HepG2 (cell line): ENCODE data around the gene CADPS2. TPM values are rescaled to one million over a fixed set of nuclear protein-coding genes. Genes with fewer than 3 reads are reported as not detected.

ENCODE experiments used
- ERF ChIP-seq: IDR thresholded peaks from 2 replicates; pipeline ENCODE4 v1.6.1; 2018; ENCODE audit warnings: missing biosample characterization, missing genetic modification reagents
- GATAD2A ChIP-seq: IDR thresholded peaks from 2 replicates; pipeline ENCODE4 v1.6.1; 2016
- HNRNPLL ChIP-seq: fragments of 200-400 bp; formaldehyde crosslinking; IDR thresholded peaks from 2 replicates; pipeline ENCODE4 v1.6.1; 2017; ENCODE audit warnings: mild to moderate bottlenecking, low read depth, low read length; ENCODE audit not compliant: poor library complexity, severe bottlenecking
- ISL2 ChIP-seq: sonication (generic); formaldehyde crosslinking; IDR thresholded peaks from 2 replicates; pipeline ENCODE4 v1.5.0; 2020; ENCODE audit warnings: missing genetic modification reagents
- MTF2 ChIP-seq: sonication (generic); formaldehyde crosslinking; IDR thresholded peaks from 2 replicates; pipeline ENCODE4 v1.5.0; 2020; ENCODE audit warnings: missing genetic modification reagents, borderline replicate concordance
- NFKB2 ChIP-seq: sonication (generic); formaldehyde crosslinking; IDR thresholded peaks from 2 replicates; pipeline ENCODE4 v1.4.0; 2020; ENCODE audit warnings: missing genetic modification reagents, borderline replicate concordance
- NR2C2 ChIP-seq: sonication (generic); formaldehyde crosslinking; IDR thresholded peaks from 2 replicates; pipeline ENCODE4 v1.4.0; 2020; ENCODE audit warnings: missing genetic modification reagents, mild to moderate bottlenecking, moderate library complexity, borderline replicate concordance
- RBAK ChIP-seq: sonication (generic); formaldehyde crosslinking; IDR thresholded peaks from 2 replicates; pipeline ENCODE4 v1.5.1; 2020; ENCODE audit warnings: mild to moderate bottlenecking, missing genetic modification reagents
- RNF2 ChIP-seq: fragments of 450-650 bp; conservative IDR thresholded peaks from 2 replicates; pipeline ENCODE4 v1.6.1; 2016; ENCODE audit warnings: low read depth
- YEATS4 ChIP-seq: sonication (generic); formaldehyde crosslinking; IDR thresholded peaks from 2 replicates; pipeline ENCODE4 v1.4.0; 2020; ENCODE audit warnings: missing genetic modification reagents, borderline replicate concordance
- ZBTB7A ChIP-seq: sonication (generic); formaldehyde crosslinking; IDR thresholded peaks from 2 replicates; pipeline ENCODE4 v1.8.0; 2022; ENCODE audit warnings: mild to moderate bottlenecking, missing genetic modification reagents
- ZMAT3 ChIP-seq: sonication (generic); formaldehyde crosslinking; conservative IDR thresholded peaks from 2 replicates; pipeline ENCODE4 v1.7.0; 2021; ENCODE audit warnings: missing genetic modification reagents
- ZNF563 ChIP-seq: sonication (generic); formaldehyde crosslinking; IDR thresholded peaks from 2 replicates; pipeline ENCODE4 v1.8.0; 2022; ENCODE audit warnings: mild to moderate bottlenecking, moderate library complexity, missing genetic modification reagents
- ZNF670 ChIP-seq: sonication (generic); formaldehyde crosslinking; IDR thresholded peaks from 2 replicates; pipeline ENCODE4 v1.8.0; 2022; ENCODE audit warnings: mild to moderate bottlenecking, missing genetic modification reagents, borderline replicate concordance
- ZSCAN20 ChIP-seq: sonication (generic); formaldehyde crosslinking; IDR thresholded peaks from 2 replicates; pipeline ENCODE4 v1.4.0; 2020; ENCODE audit warnings: missing genetic modification reagents, mild to moderate bottlenecking, borderline replicate concordance
- polyA plus RNA-seq, 8 experiments: library from polyadenylated mRNA; depleted of rRNA in 3 of 8; stranded (reverse) in 7 of 8; unstranded in 1 of 8; fragments of >200 nt; fragmentation: Illumina TruSeq in 4 of 8; extraction: Trizol in 4 of 8; gene quantifications; 2 replicates each; pipeline versions ENCODE4 v1.2.1 to v1.2.3, GENCODE V29; 2011 to 2016; ENCODE audit warnings: low read depth in 4 of 8, missing spikeins in 1 of 8, mixed read lengths in 1 of 8; ENCODE audit not compliant: insufficient read depth in 1 of 8
- total RNA-seq, 5 experiments: library from RNA; depleted of rRNA; stranded (reverse); fragments of >200 nt; fragmentation: Illumina TruSeq; extraction: Trizol; gene quantifications; 2 replicates each; pipeline ENCODE4 v1.2.3, GENCODE V29; 2016; ENCODE audit warnings: low read depth in 1 of 5
- TF ChIP-seq, protein P1 (sequence below): sonication (generic); formaldehyde crosslinking; IDR thresholded peaks from 2 replicates; pipeline ENCODE4 v1.5.0; 2020; ENCODE audit warnings: mild to moderate bottlenecking, missing genetic modification reagents, borderline replicate concordance

The CADPS2 gene
- total and polyA plus RNA-seq, 2 of the 13 experiments (the other 11 are each of a cell fraction or from before 2014, with no cell fraction given), result 17.6 to 43.8 TPM

- TF ChIP-seq ZNF563 (CRISPR knock-in tag), result peak; percentile 71; the same call in 1 of the 2 replicates
- no peak for TF ChIP-seq ZBTB7A (CRISPR knock-in tag)
- peak; percentile 88 for TF ChIP-seq HNRNPLL
- TF ChIP-seq YEATS4 (CRISPR knock-in tag), result peak; percentile 49; the same call in 1 of the 2 replicates
- no peak for TF ChIP-seq RBAK
- TF ChIP-seq MTF2 (CRISPR knock-in tag), result peak; percentile 20; the same call in 1 of the 2 replicates
- TF ChIP-seq, protein P1, sequence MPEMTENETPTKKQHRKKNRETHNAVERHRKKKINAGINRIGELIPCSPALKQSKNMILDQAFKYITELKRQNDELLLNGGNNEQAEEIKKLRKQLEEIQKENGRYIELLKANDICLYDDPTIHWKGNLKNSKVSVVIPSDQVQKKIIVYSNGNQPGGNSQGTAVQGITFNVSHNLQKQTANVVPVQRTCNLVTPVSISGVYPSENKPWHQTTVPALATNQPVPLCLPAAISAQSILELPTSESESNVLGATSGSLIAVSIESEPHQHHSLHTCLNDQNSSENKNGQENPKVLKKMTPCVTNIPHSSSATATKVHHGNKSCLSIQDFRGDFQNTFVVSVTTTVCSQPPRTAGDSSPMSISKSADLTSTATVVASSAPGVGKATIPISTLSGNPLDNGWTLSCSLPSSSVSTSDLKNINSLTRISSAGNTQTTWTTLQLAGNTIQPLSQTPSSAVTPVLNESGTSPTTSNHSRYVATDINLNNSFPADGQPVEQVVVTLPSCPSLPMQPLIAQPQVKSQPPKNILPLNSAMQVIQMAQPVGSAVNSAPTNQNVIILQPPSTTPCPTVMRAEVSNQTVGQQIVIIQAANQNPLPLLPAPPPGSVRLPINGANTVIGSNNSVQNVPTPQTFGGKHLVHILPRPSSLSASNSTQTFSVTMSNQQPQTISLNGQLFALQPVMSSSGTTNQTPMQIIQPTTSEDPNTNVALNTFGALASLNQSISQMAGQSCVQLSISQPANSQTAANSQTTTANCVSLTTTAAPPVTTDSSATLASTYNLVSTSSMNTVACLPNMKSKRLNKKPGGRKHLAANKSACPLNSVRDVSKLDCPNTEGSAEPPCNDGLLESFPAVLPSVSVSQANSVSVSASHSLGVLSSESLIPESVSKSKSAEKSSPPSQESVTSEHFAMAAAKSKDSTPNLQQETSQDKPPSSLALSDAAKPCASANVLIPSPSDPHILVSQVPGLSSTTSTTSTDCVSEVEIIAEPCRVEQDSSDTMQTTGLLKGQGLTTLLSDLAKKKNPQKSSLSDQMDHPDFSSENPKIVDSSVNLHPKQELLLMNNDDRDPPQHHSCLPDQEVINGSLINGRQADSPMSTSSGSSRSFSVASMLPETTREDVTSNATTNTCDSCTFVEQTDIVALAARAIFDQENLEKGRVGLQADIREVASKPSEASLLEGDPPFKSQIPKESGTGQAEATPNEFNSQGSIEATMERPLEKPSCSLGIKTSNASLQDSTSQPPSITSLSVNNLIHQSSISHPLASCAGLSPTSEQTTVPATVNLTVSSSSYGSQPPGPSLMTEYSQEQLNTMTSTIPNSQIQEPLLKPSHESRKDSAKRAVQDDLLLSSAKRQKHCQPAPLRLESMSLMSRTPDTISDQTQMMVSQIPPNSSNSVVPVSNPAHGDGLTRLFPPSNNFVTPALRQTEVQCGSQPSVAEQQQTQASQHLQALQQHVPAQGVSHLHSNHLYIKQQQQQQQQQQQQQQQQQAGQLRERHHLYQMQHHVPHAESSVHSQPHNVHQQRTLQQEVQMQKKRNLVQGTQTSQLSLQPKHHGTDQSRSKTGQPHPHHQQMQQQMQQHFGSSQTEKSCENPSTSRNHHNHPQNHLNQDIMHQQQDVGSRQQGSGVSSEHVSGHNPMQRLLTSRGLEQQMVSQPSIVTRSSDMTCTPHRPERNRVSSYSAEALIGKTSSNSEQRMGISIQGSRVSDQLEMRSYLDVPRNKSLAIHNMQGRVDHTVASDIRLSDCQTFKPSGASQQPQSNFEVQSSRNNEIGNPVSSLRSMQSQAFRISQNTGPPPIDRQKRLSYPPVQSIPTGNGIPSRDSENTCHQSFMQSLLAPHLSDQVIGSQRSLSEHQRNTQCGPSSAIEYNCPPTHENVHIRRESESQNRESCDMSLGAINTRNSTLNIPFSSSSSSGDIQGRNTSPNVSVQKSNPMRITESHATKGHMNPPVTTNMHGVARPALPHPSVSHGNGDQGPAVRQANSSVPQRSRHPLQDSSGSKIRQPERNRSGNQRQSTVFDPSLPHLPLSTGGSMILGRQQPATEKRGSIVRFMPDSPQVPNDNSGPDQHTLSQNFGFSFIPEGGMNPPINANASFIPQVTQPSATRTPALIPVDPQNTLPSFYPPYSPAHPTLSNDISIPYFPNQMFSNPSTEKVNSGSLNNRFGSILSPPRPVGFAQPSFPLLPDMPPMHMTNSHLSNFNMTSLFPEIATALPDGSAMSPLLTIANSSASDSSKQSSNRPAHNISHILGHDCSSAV (CRISPR knock-in tag), result no peak
- 0 out of 2 replicates have a peak, but pooled peaks have one; percentile 47 for TF ChIP-seq NR2C2 (CRISPR knock-in tag)
- TF ChIP-seq ZSCAN20, result peak; percentile 81
- peak; percentile 56; the same call in 1 of the 2 replicates for TF ChIP-seq RNF2
- peak; percentile 28; the same call in 1 of the 2 replicates for TF ChIP-seq ISL2 (CRISPR knock-in tag)
- 0 out of 2 replicates have a peak, but pooled peaks have one; percentile 34 for TF ChIP-seq ERF
- TF ChIP-seq ZNF670 (CRISPR knock-in tag), result 0 out of 2 replicates have a peak, but pooled peaks have one; percentile 32
- peak; percentile 92; the same call in 1 of the 2 replicates for TF ChIP-seq NFKB2 (CRISPR knock-in tag)
- peak; percentile 60; the same call in 1 of the 2 replicates for TF ChIP-seq ZMAT3 (CRISPR knock-in tag)
- TF ChIP-seq GATAD2A, result peak; percentile 5; the same call in 1 of the 2 replicates
These were observed at the start of gene CADPS2 (continued) for GRCh38 chr7:122886357-122887081.
